Tibial artery (tissue), 4 donors: Measurements from ENCODE around the gene TGFB1I1.
A peak's percentile ranks its signal among the peaks of the same experiment; 100 is the strongest.
"Not testable (repeated sequence)": the region's sequence is repeated elsewhere in the genome, so short reads cannot be mapped to it uniquely, and the experiment has no call there.

Experiments used
- DNase-seq, 2 donors: peaks; one replicate each; pipeline ENCODE4 v3.0.0-alpha.2; 2019
- H3K27ac ChIP-seq, 2 donors: fragments of 200-600 bp; sonication (generic) in 1 of 2; 1 replicate in 1 of 2; 2 replicates in 1 of 2; pipeline ENCODE4 v1.5.1; 2018 to 2019; ENCODE audit warnings: mild to moderate bottlenecking in 1 of 2
- H3K27me3 ChIP-seq, 2 donors: fragments of 200-600 bp; sonication (generic) in 1 of 2; one replicate each; pipeline versions ENCODE4 v1.5.1 to v1.6.0; 2016 to 2019
- H3K36me3 ChIP-seq, 3 donors: fragments of 200-600 bp; sonication (generic) in 2 of 3; one replicate each; pipeline ENCODE4 v1.5.1; 2016 to 2019; ENCODE audit warnings: mild to moderate bottlenecking in 2 of 3
- H3K4me1 ChIP-seq, 4 donors: fragments of 200-600 bp; sonication (generic) in 2 of 4; 1 replicate in 3 of 4; 2 replicates in 1 of 4; pipeline ENCODE4 v1.5.1; 2016 to 2019
- H3K4me3 ChIP-seq, 2 donors: fragments of 200-600 bp; sonication (generic) in 1 of 2; 1 replicate in 1 of 2; 2 replicates in 1 of 2; pipeline ENCODE4 v1.5.1; 2018 to 2019; ENCODE audit warnings: mild to moderate bottlenecking in 2 of 2
- H3K9me3 ChIP-seq, 3 donors: fragments of 200-600 bp; sonication (generic) in 1 of 3; one replicate each; pipeline ENCODE4 v1.5.1; 2016 to 2019
- CTCF ChIP-seq, 2 experiments: fragments of 200-600 bp in 1 of 2; fragments of 450-650 bp in 1 of 2; IDR thresholded peaks; one replicate each; pipeline ENCODE4 v1.5.1; 2017 to 2019; ENCODE audit warnings: antibody characterized with exemption in 2 of 2, mild to moderate bottlenecking in 1 of 2, moderate library complexity in 1 of 2
- intact Hi-C: fragments of 100-400 bp; cut with DNase I; formaldehyde crosslinking; loops from one replicate; pipeline ENCODE4 v1.15.0; 2023; ENCODE audit warnings: low total_unique reads

Gene TGFB1I1

DNA sequence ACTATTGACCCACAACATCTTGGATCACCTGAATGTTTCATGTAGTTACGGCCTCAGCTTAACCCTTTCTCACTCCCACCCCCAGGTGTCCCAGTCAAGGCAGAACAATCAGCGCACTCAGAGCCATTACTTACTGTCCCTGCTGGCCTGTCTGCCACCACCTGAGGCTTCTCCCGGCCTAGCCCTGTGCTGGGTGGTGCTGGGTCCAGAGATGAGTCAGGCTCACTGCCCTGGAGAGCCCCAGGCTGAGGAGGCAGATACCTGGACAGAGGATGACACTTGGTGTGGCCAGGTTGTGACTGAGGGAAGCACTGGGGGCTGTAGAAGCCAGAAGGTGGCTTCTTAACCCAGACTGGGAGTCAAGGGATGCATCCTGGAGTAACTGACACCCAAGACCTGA, 7.0 kb downstream of the TGFB1I1 start:
- Histone ChIP-seq H3K36me3 (peaks cover 40 to 44% (median 42%) of the 10 kb centered on the region in 3 donors), H3K4me3 (no peak overlapping the region), H3K4me1 (peaks cover 0 to 13% (median 4%) of the 10 kb centered on the region in 4 donors), H3K27me3 (no peaks in the 10 kb centered on the region), H3K27ac (no peak overlapping the region), H3K9me3 (no peaks in the 10 kb centered on the region)
- intact Hi-C loops: no loop called here
- no peak for DNase-seq
- TF ChIP-seq CTCF (IDR thresholded peaks at IDR 0.05): no peak

DNA sequence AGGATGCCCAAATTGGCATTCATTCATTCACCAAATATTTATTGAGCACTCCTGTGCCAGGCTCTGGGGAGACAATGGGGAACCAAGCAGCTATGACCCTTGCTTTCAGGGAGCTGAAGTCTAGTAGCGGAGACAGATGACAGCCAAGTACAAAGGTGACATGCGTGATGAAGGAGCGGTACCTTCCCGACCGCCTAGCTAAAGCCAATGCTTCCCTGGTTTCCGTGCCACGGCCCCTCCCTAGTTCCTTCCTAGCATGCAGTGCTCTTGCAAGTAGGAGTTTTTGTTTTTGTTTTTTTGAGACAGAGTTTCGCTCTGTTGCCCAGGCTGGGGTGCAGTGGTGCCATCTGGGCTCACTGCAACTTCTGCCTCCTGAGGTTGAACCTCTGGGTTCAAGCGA, 7.8 kb downstream of the TGFB1I1 start:
- H3K4me1 ChIP-seq: peaks cover 0 to 8% (median 3%) of the 10 kb centered on the region in 4 donors
- peaks cover 0 to under 1% of the 10 kb centered on the region in 2 donors for H3K27me3 ChIP-seq
- H3K27ac ChIP-seq: no peak overlapping the region
- intact Hi-C loops: no loop called here
- DNase-seq: no peak
- H3K9me3 ChIP-seq: no peaks in the 10 kb centered on the region
- peaks cover 32 to 36% (median 34%) of the 10 kb centered on the region in 3 donors for H3K36me3 ChIP-seq
- H3K4me3 ChIP-seq: no peak overlapping the region
- no peak for TF ChIP-seq CTCF (IDR thresholded peaks at IDR 0.05)

GRCh38 chr16:31480851-31481536, 9.0 kb downstream of the TGFB1I1 start:
- intact Hi-C loops: no loop called here
- Histone ChIP-seq H3K36me3 (peaks cover 19 to 24% (median 24%) of the 10 kb centered on the region in 3 donors), H3K27me3 (peaks cover 0 to 13% of the 10 kb centered on the region in 2 donors), H3K27ac (no peak overlapping the region), H3K4me3 (no peak overlapping the region), H3K4me1 (peaks cover 0 to 7% (median 3%) of the 10 kb centered on the region in 4 donors), H3K9me3 (no peaks in the 10 kb centered on the region)
- no peak for TF ChIP-seq CTCF (IDR thresholded peaks at IDR 0.05)
- DNase-seq: peak in 1 of 2 donors; percentile 44

- no peaks in the 10 kb centered on the region for H3K9me3 ChIP-seq
- no peak within 1 kb of the TSS for H3K27ac ChIP-seq
- intact Hi-C loops: no loop called here
- no peak for TF ChIP-seq CTCF (IDR thresholded peaks at IDR 0.05)
- peaks cover 0 to 34% of the 10 kb centered on the region in 2 donors for H3K27me3 ChIP-seq
- H3K36me3 ChIP-seq: peaks cover 0 to 3% (median 3%) of the 10 kb centered on the region in 3 donors
- H3K4me3 ChIP-seq: no peak within 1 kb of the TSS
- DNase-seq: no peak
- peaks cover 6 to 19% (median 11%) of the 10 kb centered on the region in 4 donors for H3K4me1 ChIP-seq
Observed at GRCh38 chr16:31483081-31483480, 11.1 kb downstream of the TGFB1I1 start, which contains the start of gene SLC5A2. Gene SLC5A2 (plus strand): TSS chr16:31483123. CDS start chr16:31483137, 14 bp downstream.

GRCh38 chr16:31484048-31484447, 12.1 kb downstream of the TGFB1I1 start:
- H3K27ac ChIP-seq, DNase-seq, H3K4me3 ChIP-seq, intact Hi-C loops, H3K36me3 ChIP-seq, H3K9me3 ChIP-seq: not testable (repeated sequence)
- Histone ChIP-seq H3K27me3 (peaks cover 0 to 43% of the 10 kb centered on the region in 2 donors), H3K4me1 (peaks cover 11 to 26% (median 19%) of the 10 kb centered on the region in 4 donors)

DNA sequence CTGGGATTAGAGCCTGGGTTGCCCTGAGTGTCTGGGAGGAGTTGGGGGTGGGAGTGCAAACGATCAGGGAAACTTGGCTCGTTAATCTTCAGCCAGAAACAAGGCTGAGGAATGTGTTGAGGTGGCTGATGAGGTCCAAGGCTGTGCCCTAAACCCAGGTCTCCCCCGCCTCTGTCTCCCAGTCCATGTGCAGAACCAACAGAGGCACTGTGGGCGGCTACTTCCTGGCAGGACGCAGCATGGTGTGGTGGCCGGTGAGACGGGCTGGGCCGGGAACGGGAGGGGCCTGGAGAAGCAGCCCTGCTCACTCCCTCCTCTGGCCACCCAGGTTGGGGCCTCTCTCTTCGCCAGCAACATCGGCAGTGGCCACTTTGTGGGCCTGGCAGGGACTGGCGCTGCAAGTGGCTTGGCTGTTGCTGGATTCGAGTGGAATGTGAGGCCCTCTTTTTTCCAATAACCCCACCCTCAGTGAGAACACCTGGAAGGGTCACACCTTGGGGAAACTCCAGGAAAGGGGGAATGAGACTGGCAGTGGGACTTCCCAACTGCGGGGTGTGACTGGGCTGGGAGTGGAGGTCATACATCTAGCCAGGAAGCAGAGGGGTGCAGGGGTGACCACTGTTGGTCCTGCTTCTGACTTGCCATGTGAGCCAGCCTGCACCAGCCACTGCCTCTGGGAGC, 12.7 kb downstream of the TGFB1I1 start:
- peaks cover 11 to 26% (median 19%) of the 10 kb centered on the region in 4 donors for H3K4me1 ChIP-seq
- DNase-seq: no peak
- H3K36me3 ChIP-seq: peaks cover 0 to under 1% (median 0%) of the 10 kb centered on the region in 3 donors
- no peaks in the 10 kb centered on the region for H3K9me3 ChIP-seq
- no peak overlapping the region for H3K27ac ChIP-seq
- peaks cover 0 to 46% of the 10 kb centered on the region in 2 donors for H3K27me3 ChIP-seq
- intact Hi-C loops: no loop called here
- H3K4me3 ChIP-seq: no peak overlapping the region
- TF ChIP-seq CTCF (IDR thresholded peaks at IDR 0.05): no peak
